Activated CD8-positive, alpha-beta memory T cell treated with anti-CD3 and anti-CD28 coated beads, Interleukin-2, amount 50 U/mL, for 1 hour (primary cell): ENCODE results near the gene CEP97.

Experiments
- DNase-seq: peaks from one replicate; pipeline ENCODE4 v3.0.0-alpha.2; 2020; ENCODE audit errors: extremely low read depth

Gene CEP97

DNA sequence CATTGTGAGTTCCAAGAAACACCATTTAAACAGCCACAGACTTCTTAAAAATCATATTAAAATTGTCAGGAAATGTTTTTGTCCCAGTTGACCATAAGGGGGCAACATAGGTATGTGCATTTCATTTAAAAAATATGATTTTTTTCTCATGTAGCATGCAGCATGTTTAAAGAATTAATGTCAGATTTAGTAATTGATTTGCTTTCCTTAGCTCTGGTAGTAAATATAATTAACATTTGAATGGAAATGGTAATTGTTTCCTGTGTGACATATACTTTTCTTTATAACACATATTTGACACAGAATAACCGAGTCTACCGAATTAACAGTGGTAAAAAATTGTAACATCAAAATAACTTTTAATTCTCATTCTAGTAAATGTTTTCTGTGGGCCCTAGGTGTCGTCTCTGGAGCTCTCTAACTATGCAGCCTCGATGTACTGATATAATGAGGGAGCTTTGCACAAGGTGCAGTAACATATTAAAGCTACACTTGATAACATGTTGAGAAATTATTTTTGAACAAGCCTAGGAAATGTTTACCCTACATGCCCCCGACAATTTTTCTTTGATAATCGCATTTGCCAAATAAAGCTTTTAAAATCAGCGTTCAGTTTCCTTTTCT, 89.5 kb downstream of the CEP97 start:
- no peak for DNase-seq

GRCh38 chr3:101814835-101815234, 90.4 kb downstream of the CEP97 start:
- DNase-seq: no peak

- no peak for DNase-seq
Measured at GRCh38 chr3:101816215-101817149, 92.1 kb downstream of the CEP97 start.

GRCh38 chr3:101817992-101818391, 93.6 kb downstream of the CEP97 start:
- no peak for DNase-seq

- no peak for DNase-seq
Measured at GRCh38 chr3:101819649-101820206, 95.3 kb downstream of the CEP97 start.
